GM21528 (cell line): ENCODE measurements around the gene DMRTA2.

Experiments used
- ATAC-seq: cut with Tn5 transposase; IDR thresholded peaks from one replicate; pipeline ENCODE4 v1.9.1; 2021; ENCODE audit warnings: mild to moderate bottlenecking, moderate library complexity; ENCODE audit not compliant: unreplicated experiment, low FRiP score

DMRTA2 gene

GRCh38 chr1:50422946-50423669 lies at the start of gene DMRTA2:
Gene DMRTA2, minus strand, starts transcription at chr1:50423443. Its CDS starts 1,907 bp downstream, at chr1:50421536.
- ATAC-seq, result no peak

DNA sequence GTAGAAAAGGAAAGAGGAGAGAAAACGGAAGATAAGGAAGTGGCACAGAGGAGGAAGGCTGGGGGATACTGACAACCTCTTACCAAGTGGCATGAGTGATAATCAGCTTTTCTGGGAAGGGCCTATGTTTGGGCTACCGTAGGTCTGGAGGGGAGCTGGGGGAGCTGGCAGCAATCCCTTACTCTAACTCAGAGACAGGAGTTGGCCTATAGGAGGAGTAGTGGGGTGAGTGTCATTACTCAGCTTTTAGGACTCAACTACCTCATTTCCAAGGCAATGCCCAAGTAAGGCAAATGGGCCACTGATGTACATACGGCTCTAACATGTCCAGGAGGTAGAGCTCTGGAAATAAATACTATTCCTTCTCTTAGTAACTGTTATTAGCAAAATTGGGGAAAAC lies 48.7 kb upstream of the DMRTA2 start:
- ATAC-seq, result no peak

- no peak for ATAC-seq
These were observed 39.7 kb upstream of the DMRTA2 start for GRCh38 chr1:50462964-50463363.

DNA sequence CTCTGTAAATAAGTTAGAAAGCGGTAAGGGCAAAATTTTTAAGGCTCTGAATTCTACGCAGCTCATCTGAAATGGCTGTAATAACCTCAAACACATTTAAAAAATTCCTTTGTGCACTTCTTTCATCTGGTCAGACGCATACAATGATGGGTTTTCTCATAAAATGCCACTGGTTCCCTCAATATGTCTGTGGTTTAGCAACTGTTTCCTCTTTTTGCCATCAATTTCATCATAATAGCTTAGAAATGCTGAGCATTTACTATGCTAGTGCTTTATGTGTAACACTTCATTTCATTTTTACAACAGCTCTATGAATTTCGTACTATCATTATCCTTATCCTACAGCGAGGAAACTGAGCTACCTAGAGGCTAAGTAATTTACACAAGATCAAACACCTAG lies 35.3 kb upstream of the DMRTA2 start:
- no peak for ATAC-seq

- ATAC-seq, result no peak
These were observed 31.7 kb upstream of the DMRTA2 start for GRCh38 chr1:50454911-50455310.

- no peak for ATAC-seq
These were observed 30.0 kb upstream of the DMRTA2 start for GRCh38 chr1:50453266-50453665.

DNA sequence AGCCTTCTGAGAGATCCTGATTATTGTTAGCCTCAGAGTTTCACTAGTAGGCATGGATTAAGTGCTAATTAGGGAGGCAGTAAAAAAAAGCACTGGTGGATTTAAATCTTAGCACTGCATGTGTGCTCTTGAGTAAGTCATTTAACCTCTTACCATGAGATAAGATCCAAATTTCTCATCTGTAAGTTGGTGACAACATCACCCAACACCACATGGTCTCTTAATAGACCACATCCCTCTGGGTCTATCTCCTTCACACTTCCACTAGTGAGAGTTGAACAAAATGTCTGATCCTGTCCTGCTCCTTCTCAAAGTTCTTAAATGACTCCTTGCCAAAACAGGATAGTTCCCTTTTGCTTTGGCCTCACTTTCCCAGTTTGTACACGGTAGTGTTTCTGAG lies 29.5 kb upstream of the DMRTA2 start:
- ATAC-seq, result no peak

DNA sequence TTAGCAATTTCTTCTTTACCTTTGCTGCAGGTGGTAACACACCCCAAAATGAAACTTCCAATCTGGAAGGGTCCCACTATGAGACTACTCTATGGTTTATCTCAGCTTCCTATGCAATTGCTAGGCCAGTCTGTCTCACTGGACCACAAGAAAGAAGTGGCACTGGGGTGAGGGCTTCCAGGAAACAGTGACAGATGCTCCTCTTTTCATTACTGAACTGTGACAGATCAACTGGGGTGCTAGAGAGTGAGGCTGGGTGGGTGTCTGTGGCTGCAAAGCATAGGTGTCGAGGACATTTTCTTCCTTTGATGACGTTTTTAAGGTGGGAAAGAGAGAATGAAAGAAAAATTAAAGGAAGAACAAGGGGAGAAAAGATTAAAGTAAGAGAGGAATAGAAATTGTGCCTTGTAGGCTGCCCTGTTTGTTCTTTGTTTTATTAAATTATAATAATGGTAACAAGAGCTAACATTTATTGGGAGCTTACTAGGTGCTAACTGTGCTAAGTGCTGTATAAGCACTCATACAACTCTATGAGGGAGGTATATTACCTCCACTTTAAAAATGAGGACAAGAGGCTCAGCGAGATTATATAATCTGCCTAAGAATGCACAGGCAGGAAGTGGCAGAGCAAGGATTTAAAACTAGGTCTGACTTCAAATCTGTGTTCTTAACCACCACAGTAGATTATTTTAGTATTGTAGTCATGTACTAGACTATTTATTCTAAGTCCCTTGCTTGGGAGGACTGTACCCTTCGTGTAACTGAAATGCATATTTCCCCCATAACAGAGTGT lies 27.8 kb upstream of the DMRTA2 start:
- ATAC-seq, result no peak

DNA sequence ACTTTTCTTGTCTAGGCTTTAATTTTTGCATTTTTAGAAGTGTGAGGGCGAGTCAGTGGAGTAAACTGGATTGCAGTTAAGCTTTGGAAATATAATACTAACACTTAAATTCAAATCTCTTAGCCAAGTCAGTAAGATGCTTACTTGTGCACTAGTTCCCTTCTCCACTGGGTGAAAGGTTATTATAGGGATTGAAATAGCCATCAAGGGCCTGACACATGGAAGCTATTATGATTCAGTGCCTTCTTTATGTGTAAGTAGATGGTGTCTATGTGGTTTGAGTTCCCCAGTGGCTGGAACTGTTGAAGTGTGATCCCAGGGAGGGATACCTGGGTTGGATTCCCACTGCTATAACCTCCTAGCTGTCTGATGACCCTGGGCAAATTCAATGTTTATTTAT lies 24.7 kb upstream of the DMRTA2 start:
- ATAC-seq, result no peak

- ATAC-seq, result no peak
These were observed 17.9 kb upstream of the DMRTA2 start for GRCh38 chr1:50441183-50441582.

GRCh38 chr1:50438945-50439344 lies 15.7 kb upstream of the DMRTA2 start:
- no peak for ATAC-seq

DNA sequence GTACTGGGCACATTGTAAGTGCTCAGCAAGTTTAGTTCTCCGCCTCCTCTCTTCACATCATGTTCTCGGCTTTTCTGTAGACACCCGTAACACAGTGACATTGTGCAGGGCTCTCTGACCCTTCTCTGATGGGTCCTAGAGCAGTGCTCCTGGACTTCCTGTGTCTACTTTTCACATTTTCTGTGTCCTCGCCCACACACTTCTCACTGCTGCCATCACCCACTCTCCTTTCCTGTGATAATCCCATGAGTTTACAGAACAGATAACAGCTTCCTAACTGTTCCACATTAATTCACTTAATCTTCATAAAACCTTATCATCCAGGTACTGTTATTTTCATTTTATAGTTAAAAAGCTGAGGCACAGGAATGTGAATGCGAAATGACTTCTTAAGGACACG lies 13.2 kb upstream of the DMRTA2 start:
- ATAC-seq, result no peak

DNA sequence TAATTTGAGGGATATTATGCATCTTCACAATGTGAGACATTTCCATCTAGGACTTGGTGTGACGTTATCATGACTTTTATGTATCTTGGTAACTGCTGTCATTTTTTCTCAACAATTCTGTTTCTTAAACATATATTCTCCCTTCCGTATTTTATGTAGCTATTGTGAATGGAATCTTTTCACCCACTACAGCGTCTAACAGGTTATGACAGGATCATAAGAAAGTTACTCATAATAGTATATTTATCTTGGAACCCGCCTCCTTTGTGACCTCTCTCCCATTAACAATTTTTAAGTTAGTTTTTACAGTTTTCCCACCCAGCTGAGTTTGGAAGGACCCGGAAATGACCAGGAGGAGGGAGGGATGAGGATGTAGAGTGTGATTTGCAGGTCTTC lies 6.8 kb upstream of the DMRTA2 start:
- ATAC-seq, result no peak

DNA sequence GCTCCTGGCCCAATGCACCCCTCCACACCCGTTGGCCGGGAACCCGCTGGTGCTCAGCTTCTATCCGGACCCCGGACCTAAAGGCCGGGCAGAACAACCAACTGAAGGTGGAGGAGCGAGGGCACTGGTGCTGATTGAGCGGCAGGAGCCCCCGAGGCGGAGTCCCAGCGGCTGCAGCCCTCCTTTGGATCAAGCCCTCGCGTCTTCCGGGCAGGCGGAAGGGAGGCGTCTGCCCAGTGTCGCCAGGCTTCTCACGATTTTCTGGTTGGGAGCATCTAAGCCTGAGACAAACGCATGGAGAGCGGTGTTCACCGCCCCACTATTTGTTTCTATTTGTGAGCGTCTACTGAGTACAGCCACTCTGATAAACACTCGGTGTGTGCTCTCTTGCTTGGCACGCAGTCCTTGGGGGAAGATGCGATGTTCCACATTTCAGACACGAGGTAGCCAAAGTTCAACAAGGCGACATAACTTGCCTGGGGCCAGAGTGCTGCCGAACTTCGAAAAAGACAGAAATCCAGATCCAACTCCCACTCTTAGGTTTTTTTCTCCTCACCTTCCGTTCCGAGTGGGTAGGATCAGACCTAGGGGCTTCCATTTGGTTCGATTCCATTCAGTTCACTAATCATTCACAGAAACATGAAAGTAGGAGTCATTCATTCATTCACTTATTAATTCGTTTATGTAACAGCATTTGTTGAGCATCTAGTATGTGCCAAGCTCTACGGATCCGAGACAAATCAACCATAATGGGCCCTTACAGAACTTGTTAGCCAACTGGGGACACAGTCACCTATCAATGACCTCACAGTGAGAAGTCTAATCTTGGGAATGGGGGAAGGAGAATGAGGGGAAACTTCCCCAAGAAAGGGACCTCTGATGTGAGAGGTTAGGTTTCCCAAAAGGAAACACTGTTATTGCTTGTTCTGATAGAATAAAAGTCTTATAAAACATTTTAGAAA lies 4.9 kb upstream of the DMRTA2 start:
- ATAC-seq, result no peak

GRCh38 chr1:50427086-50427817 lies 4.0 kb upstream of the DMRTA2 start:
- no peak for ATAC-seq

GRCh38 chr1:50426702-50427085 lies 3.5 kb upstream of the DMRTA2 start:
- ATAC-seq, result no peak

DNA sequence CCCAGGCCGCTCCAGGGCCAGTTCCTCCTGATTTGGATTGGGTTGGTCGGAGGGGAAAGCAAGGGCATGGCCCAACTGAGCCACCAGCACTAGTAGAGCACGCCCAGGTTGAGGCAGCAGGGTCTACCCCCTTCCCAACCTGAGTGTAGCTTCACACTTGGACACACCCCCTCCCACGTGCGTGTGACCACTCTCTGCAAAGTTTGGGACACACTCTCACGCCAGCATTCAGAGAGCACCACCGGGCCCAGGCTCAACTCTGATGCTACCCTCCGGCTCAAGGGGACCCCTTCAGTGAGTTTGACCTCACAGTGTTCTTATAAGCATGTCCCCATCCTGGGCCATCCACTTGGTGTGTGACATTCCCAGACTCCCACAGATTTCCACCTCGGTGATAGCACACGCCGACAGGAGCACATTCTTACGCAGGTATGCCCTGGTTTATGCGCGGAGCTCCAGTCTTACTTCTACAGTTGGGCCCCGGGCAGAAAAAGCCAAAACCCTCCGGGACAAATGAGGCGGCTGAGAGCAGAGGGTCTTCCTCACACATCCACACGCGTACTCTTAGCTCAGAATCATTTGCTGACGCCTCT lies 3.0 kb upstream of the DMRTA2 start:
- ATAC-seq, result no peak

- ATAC-seq, result no peak
These were observed 2.3 kb upstream of the DMRTA2 start for GRCh38 chr1:50425376-50426107.

DNA sequence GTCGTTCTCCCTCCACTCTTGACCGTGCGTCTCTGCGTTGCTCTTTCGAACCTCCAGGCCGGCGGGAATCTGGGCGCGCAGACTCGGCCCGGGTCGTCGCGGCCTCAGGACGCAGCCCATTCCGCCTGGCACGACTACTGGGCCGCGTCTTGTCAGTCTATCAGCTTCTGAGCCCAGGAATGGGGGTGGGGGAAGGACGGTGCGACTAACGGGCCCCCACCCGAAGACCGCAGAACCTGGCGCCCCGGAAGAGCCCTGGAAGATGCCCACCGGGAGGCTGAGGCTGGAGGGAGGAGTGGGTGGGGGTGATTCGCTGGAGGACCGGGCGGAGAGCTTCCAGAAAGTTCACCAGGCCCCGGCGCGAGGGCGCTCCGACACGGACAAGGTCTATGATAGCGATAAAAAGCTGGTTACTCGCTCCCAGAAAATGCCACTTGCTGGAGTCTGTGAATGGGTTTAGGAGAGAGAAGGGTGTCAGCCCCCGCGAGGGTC lies 1.7 kb upstream of the DMRTA2 start:
- no peak for ATAC-seq
